PC-9 (cell line): ENCODE measurements around the gene ITM2C. TPM values are rescaled to one million over a fixed set of nuclear protein-coding genes. Genes with fewer than 3 reads are reported as not detected.

Experiments
- BruUV-seq: library from RNA; stranded (reverse); fragments of 400-500 nt; replicated peaks from 2 replicates; lab custom pipeline; 2021; lab: Mats Ljungman, UMichigan
- CTCF ChIA-PET: fragments of 300-600 bp; sonication (Branson Sonifier 250); formaldehyde crosslinking; loops from one replicate; lab custom pipeline; 2022; ENCODE audit warnings: antibody characterized with exemption; lab: Charles Lee
- POLR2A ChIA-PET: fragments of 300-600 bp; sonication (Branson Sonifier 250); formaldehyde crosslinking; loops from one replicate; lab custom pipeline; 2022; ENCODE audit warnings: antibody characterized with exemption; ENCODE audit not compliant: unreplicated experiment; lab: Charles Lee
- DNase-seq, 2 experiments: peaks; one replicate each; pipeline versions ENCODE4 v3.0.0 to v3.0.0-alpha.2; 2015 to 2022; ENCODE audit warnings: mixed read lengths in 1 of 2
- H2AFZ ChIP-seq: fragments of 200-600 bp; sonication (generic); 2 replicates; pipeline ENCODE4 v1.8.1; 2017; ENCODE audit warnings: antibody characterized with exemption
- H3F3A ChIP-seq: fragments of 200-600 bp; sonication (generic); 2 replicates; pipeline ENCODE4 v1.8.1; 2017; ENCODE audit warnings: antibody characterized with exemption, mild to moderate bottlenecking, low read depth; ENCODE audit not compliant: insufficient read depth
- H3K27ac ChIP-seq: fragments of 200-600 bp; sonication (generic); 2 replicates; pipeline ENCODE4 v1.6.1; 2016; ENCODE audit warnings: mixed run types
- H3K27me3 ChIP-seq: fragments of 200-600 bp; sonication (generic); 2 replicates; pipeline ENCODE4 v1.6.1; 2016; ENCODE audit warnings: low read depth, mixed run types; ENCODE audit not compliant: insufficient read depth
- H3K36me3 ChIP-seq: fragments of 200-600 bp; sonication (generic); 2 replicates; pipeline ENCODE4 v1.6.1; 2016; ENCODE audit warnings: low read depth, mixed run types
- H3K4me1 ChIP-seq: fragments of 200-600 bp; sonication (generic); replicated peaks from 2 replicates; pipeline ENCODE4 v1.6.1; 2016; ENCODE audit warnings: mixed run types; ENCODE audit not compliant: insufficient read depth
- H3K4me2 ChIP-seq: fragments of 200-600 bp; sonication (generic); 2 replicates; pipeline ENCODE4 v1.6.1; 2017; ENCODE audit warnings: mixed run types
- H3K4me3 ChIP-seq: fragments of 200-600 bp; sonication (generic); 2 replicates; pipeline ENCODE4 v1.6.1; 2016; ENCODE audit warnings: mixed run types
- H3K79me2 ChIP-seq: fragments of 200-600 bp; sonication (generic); 2 replicates; pipeline ENCODE4 v1.6.1; 2017; ENCODE audit warnings: low read depth, mixed run types
- H3K9me2 ChIP-seq: fragments of 200-600 bp; sonication (generic); 2 replicates; pipeline ENCODE4 v1.8.1; 2017; ENCODE audit warnings: mild to moderate bottlenecking; ENCODE audit not compliant: insufficient read depth
- H3K9me3 ChIP-seq: fragments of 200-600 bp; sonication (generic); 2 replicates; pipeline ENCODE4 v1.8.1; 2016; ENCODE audit warnings: low read depth; ENCODE audit not compliant: insufficient read depth
- H4K20me1 ChIP-seq: fragments of 200-600 bp; sonication (generic); 2 replicates; pipeline ENCODE4 v1.8.1; 2017; ENCODE audit not compliant: insufficient read depth
- EZH2 ChIP-seq: fragments of 200-600 bp; sonication (generic); IDR thresholded peaks from 2 replicates; pipeline ENCODE4 v1.8.0; 2017; ENCODE audit warnings: antibody characterized with exemption, low read depth
- intact Hi-C: fragments of 100-400 bp; cut with micrococcal nuclease; formaldehyde crosslinking; loops from one replicate; pipeline ENCODE4 v1.10.0; 2022; ENCODE audit not compliant: unreplicated experiment
- total RNA-seq: library from RNA; stranded (reverse); gene quantifications from 2 replicates; pipeline ENCODE4 v1.2.3, GENCODE V29; 2021
- TF ChIP-seq, protein P1 (sequence below): fragments of 200-600 bp; sonication (generic); conservative IDR thresholded peaks from 2 replicates; pipeline ENCODE4 v1.6.1; 2017; ENCODE audit warnings: mixed run types, antibody characterized with exemption, mild to moderate bottlenecking, moderate library complexity

Gene ITM2C
- total RNA-seq, 1 experiment from 2014 or later, result 76.0 TPM

DNA sequence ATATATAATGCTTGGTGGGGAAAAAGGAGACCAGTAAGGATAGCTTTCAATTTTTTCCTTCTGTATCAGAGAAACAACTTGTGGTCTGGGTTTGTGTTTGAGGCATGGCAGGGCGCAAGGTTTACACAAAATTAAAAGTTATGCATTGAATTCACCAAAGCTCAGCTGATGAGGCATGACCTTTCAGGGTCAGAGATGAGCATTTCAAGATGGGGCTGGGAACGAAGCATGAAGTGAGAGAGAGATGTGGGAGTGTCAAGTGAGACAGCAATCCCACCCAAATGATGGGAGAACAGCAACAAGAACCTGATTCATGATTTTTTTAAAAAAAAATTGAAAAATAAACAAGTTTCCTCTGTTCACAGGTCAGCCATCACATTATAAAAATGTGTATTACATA, 55.4 kb downstream of the ITM2C start:
- Histone ChIP-seq H3K4me1 (no peaks in the 10 kb centered on the region), H3K36me3 (no peaks in the 10 kb centered on the region), H3K27ac (no peak overlapping the region), H2AFZ (no peak overlapping the region), H3K9me2 (no peaks in the 10 kb centered on the region), H3K4me3 (no peak overlapping the region), H3K4me2 (no peak overlapping the region), H3K9me3 (no peaks in the 10 kb centered on the region), H3K79me2 (no peaks in the 10 kb centered on the region), H4K20me1 (no peaks in the 10 kb centered on the region), H3K27me3 (peaks cover 8% of the 10 kb centered on the region; the same call in 1 of the 2 replicates), H3F3A (no peaks in the 10 kb centered on the region)
- ChIA-PET CTCF (interaction anchor here (0.7 kb wide), 1 partner anchor 941 kb away, joined by 3 read pairs; no protein-coding TSS in a partner anchor), POLR2A (interaction anchor here (0.5 kb wide), 1 partner anchor 296 kb away, joined by 5 read pairs; no protein-coding TSS in a partner anchor)
- intact Hi-C loops, result no loop called here
- no TSS peak for BruUV-seq
- DNase-seq, result no peak
- TF ChIP-seq EZH2, result no peak
- TF ChIP-seq, protein P1, sequence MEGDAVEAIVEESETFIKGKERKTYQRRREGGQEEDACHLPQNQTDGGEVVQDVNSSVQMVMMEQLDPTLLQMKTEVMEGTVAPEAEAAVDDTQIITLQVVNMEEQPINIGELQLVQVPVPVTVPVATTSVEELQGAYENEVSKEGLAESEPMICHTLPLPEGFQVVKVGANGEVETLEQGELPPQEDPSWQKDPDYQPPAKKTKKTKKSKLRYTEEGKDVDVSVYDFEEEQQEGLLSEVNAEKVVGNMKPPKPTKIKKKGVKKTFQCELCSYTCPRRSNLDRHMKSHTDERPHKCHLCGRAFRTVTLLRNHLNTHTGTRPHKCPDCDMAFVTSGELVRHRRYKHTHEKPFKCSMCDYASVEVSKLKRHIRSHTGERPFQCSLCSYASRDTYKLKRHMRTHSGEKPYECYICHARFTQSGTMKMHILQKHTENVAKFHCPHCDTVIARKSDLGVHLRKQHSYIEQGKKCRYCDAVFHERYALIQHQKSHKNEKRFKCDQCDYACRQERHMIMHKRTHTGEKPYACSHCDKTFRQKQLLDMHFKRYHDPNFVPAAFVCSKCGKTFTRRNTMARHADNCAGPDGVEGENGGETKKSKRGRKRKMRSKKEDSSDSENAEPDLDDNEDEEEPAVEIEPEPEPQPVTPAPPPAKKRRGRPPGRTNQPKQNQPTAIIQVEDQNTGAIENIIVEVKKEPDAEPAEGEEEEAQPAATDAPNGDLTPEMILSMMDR, result no peak

DNA sequence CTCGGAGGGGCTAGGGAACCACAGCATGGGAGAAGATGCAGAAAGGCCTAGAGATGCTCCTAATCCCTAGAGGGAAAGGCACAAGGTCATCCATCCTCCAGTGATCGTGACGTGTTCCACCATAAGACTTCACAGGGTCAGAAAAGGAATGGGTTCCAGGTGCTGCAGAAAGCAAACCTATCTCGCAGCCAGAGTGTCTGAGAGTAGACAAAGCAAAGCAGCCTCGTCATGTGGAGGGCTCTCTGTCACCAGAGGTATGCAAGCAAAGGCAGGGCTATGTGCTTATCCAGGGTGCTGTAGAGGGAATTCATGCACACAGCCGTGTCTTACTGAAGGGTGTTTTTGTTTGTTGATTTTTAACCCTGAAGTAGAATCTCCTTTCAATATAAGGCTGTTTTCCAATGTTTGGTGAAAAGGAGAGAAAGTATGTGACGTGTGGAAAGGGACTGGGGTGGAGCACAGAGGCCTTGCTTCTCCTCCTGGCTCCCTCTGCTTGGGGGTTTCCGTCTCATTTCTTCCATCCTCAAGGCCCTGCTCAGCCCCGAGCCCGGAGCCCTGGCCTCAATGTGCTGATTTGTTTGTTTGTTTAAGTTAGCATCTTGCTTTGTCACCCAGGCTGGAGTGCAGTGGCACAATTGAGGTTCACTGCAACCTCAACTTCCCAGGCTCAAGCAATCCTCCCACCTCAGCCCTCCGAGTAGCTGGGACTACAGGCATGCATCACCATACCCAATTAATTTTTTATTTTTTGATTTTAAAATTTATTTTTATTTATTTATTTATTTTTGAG, 57.3 kb downstream of the ITM2C start:
- no peaks in the 10 kb centered on the region for H3K36me3 ChIP-seq
- H3K4me2 ChIP-seq, result no peak overlapping the region
- H4K20me1 ChIP-seq, result no peaks in the 10 kb centered on the region
- H3K9me2 ChIP-seq, result no peaks in the 10 kb centered on the region
- no peak overlapping the region for H3K4me3 ChIP-seq
- DNase-seq, result no peak
- no peaks in the 10 kb centered on the region for H3F3A ChIP-seq
- H2AFZ ChIP-seq, result no peak overlapping the region
- POLR2A ChIA-PET, result no interaction called here
- TF ChIP-seq EZH2, result no peak
- H3K27ac ChIP-seq, result no peak overlapping the region
- H3K4me1 ChIP-seq, result no peaks in the 10 kb centered on the region
- no TSS peak for BruUV-seq
- no peaks in the 10 kb centered on the region for H3K79me2 ChIP-seq
- H3K9me3 ChIP-seq, result no peaks in the 10 kb centered on the region
- CTCF ChIA-PET, result no interaction called here
- intact Hi-C loops, result no loop called here
- peaks cover 8% of the 10 kb centered on the region; the same call in 1 of the 2 replicates for H3K27me3 ChIP-seq

DNA sequence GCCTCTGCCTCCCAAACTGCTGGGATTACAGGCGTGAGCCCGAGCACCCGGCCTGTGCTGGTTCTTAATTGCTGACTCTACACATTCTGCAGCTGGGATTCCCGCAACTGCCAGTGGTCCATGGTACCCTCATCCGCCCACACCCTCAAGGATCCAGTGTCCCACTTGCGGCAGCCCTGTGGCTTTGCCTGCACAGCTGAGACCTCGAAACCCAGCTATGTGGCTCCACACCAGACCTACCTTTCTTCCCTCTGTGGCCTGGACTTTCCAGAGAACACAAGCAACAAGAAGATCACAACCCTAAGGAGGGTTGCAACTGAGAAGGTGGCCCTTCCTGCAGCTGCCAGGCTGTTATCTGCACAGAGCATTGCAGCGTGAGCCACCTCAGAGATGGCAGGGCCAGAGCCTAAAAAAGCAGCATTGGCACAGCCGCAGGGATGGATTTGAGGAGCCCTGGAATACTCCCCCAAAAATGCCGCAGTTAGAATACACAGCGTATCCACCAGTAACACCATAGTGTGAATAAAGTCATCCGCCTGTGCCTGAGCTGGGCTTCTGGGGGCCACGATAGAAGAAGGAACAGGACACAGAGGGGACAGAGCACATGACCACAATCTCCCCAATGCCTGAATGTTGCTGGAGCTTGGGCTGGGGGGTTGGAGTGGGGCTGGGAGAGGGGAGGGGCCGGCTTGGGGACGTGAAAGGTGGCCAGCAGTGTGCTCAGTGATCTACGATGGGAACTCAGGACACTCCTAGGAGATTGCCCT, 58.4 kb downstream of the ITM2C start:
- H3K9me3 ChIP-seq, result no peaks in the 10 kb centered on the region
- no peak overlapping the region for H3K4me2 ChIP-seq
- no peak overlapping the region for H3K27ac ChIP-seq
- H3K9me2 ChIP-seq, result no peaks in the 10 kb centered on the region
- POLR2A ChIA-PET, result no interaction called here
- H3K36me3 ChIP-seq, result no peaks in the 10 kb centered on the region
- no peaks in the 10 kb centered on the region for H3K79me2 ChIP-seq
- no peaks in the 10 kb centered on the region for H3F3A ChIP-seq
- BruUV-seq, result no TSS peak
- DNase-seq, result no peak
- no peaks in the 10 kb centered on the region for H4K20me1 ChIP-seq
- peaks cover 10% of the 10 kb centered on the region; the same call in 1 of the 2 replicates for H3K27me3 ChIP-seq
- H2AFZ ChIP-seq, result no peak overlapping the region
- no peaks in the 10 kb centered on the region for H3K4me1 ChIP-seq
- no peak overlapping the region for H3K4me3 ChIP-seq
- CTCF ChIA-PET, result no interaction called here
- TF ChIP-seq, protein P1, result no peak
- no peak for TF ChIP-seq EZH2
- intact Hi-C loops, result no loop called here
